ENCODE data around the gene TTLL8. TPM values are rescaled to one million over a fixed set of nuclear protein-coding genes. Genes with fewer than 3 reads are reported as not detected.
A peak's percentile ranks its signal among the peaks of the same experiment; 100 is the strongest.

The TTLL8 gene
- total RNA-seq, 1 experiment from 2014 or later = not detected

- no peaks in the 10 kb centered on the region for H3K9me3 ChIP-seq (ENCODE audit: control insufficient read depth, low read depth, low read length)
- no peak overlapping the region for H3K18ac ChIP-seq (ENCODE audit: insufficient read length, low read depth, low read length)
Measured at GRCh38 chr22:49979587-49980264, 78.4 kb downstream of the TTLL8 start.

More at GRCh38 chr22:49979587-49980264, 78.4 kb downstream of the TTLL8 start:
- H4K5ac ChIP-seq (ENCODE audit: insufficient read length, low read depth, low read length) = no peak overlapping the region
- no peaks in the 10 kb centered on the region for H3K79me1 ChIP-seq (ENCODE audit: insufficient read depth, low read depth, low read length, poor library complexity, severe bottlenecking)
- no peak overlapping the region for H3T11ph ChIP-seq (ENCODE audit: low read length)
- no peaks in the 10 kb centered on the region for H3K79me2 ChIP-seq (ENCODE audit: insufficient read depth, low read length)
- H2AK5ac ChIP-seq (ENCODE audit: insufficient read length, low read length) = no peak overlapping the region
- H3K27me3 Mint-ChIP-seq (ENCODE audit: low read depth) = peaks cover 39% of the 10 kb centered on the region
- H3K27ac ChIP-seq (ENCODE audit: insufficient read length, low read depth, low read length) = no peak overlapping the region
- H3K9ac ChIP-seq (ENCODE audit: extremely low read depth, insufficient read length, low read length) = no peak overlapping the region
- peak; percentile 44 for DNase-seq
- H2BK120ac ChIP-seq (ENCODE audit: low read depth, low read length, poor library complexity, severe bottlenecking) = no peak overlapping the region
- TF ChIP-seq CTCF (conservative IDR thresholded peaks at IDR 0.05) = peak; percentile 87
- no peak overlapping the region for H3K23ac ChIP-seq (ENCODE audit: insufficient read length, low read depth, low read length)
- no peak overlapping the region for H4K91ac ChIP-seq (ENCODE audit: insufficient read length, low read depth, low read length)
- H2BK5ac ChIP-seq (ENCODE audit: insufficient read length, low read length) = no peak overlapping the region
- H3K56ac ChIP-seq (ENCODE audit: insufficient read length, low read depth, low read length) = no peak overlapping the region
- no peak overlapping the region for H2BK12ac ChIP-seq (ENCODE audit: insufficient read length, low read depth, low read length)
- no peak overlapping the region for H2BK15ac ChIP-seq (ENCODE audit: low read depth, low read length)
- no peaks in the 10 kb centered on the region for H4K20me1 ChIP-seq (ENCODE audit: control insufficient read depth, insufficient read depth, insufficient read length)
- H3K4ac ChIP-seq (ENCODE audit: low read depth, low read length) = no peak overlapping the region
- no peak overlapping the region; a peak in 1 of 7 replicates for H3K27ac Mint-ChIP-seq
- H4K8ac ChIP-seq (replicated peaks; ENCODE audit: insufficient read length, low read depth, low read length) = no peak overlapping the region
- peaks cover 0 to 8% (median 2%) of the 10 kb centered on the region in 3 experiments; a peak in 3 of 7 replicates for H3K36me3 Mint-ChIP-seq (ENCODE audit: insufficient read depth in 1 of 3, low read depth in 3 of 3)
- peaks cover 8 to 11% of the 10 kb centered on the region in 2 experiments for H3K9me3 Mint-ChIP-seq
- no CpG with 5 or more reads among the region's 7 CpGs for WGBS (ENCODE audit: extremely low coverage, insufficient read length, low lambda C conversion rate)
- H2AFZ ChIP-seq (ENCODE audit: low read length) = no peak overlapping the region
- H3K4me2 ChIP-seq (ENCODE audit: insufficient read depth, insufficient read length, low read length) = no peak overlapping the region
- H3K14ac ChIP-seq (ENCODE audit: insufficient read depth, low read length) = no peak overlapping the region
- peaks cover 2% of the 10 kb centered on the region; the same call in 1 of the 2 replicates for H3K27me3 ChIP-seq (ENCODE audit: insufficient read depth, low read length)
- peaks cover 0 to 7% of the 10 kb centered on the region in 2 experiments; a peak in 3 of 4 replicates for H3K4me1 Mint-ChIP-seq
- no peaks in the 10 kb centered on the region for H3K23me2 ChIP-seq (ENCODE audit: insufficient read length, low read depth, low read length, poor library complexity, severe bottlenecking)
- H3K4me3 Mint-ChIP-seq = no peak overlapping the region
- H2BK20ac ChIP-seq (ENCODE audit: low read depth, low read length, poor library complexity, severe bottlenecking) = no peak overlapping the region
- H3K4me1 ChIP-seq (ENCODE audit: insufficient read depth, low read length) = no peaks in the 10 kb centered on the region
